Osteocyte (in vitro differentiated cells): ENCODE data around the gene MANSC1. TPM values are rescaled to one million over a fixed set of nuclear protein-coding genes. Genes with fewer than 3 reads are reported as not detected.

Experiments used
- DNase-seq: peaks from one replicate; pipeline ENCODE4 v3.0.0; 2021; ENCODE audit warnings: mixed read lengths; ENCODE audit not compliant: unreplicated experiment; ENCODE audit errors: extremely low spot score
- H3K27ac Mint-ChIP-seq: one replicate; pipeline ENCODE4 v1.8.0; 2021; ENCODE audit warnings: mild to moderate bottlenecking, mixed read lengths; ENCODE audit not compliant: unreplicated experiment
- H3K27me3 Mint-ChIP-seq: one replicate; pipeline ENCODE4 v1.8.0; 2021; ENCODE audit warnings: mixed read lengths; ENCODE audit not compliant: unreplicated experiment
- H3K36me3 Mint-ChIP-seq: one replicate; pipeline ENCODE4 v1.8.0; 2021; ENCODE audit warnings: mixed read lengths; ENCODE audit not compliant: unreplicated experiment
- H3K4me1 Mint-ChIP-seq: one replicate; pipeline ENCODE4 v1.8.0; 2021; ENCODE audit warnings: mixed read lengths; ENCODE audit not compliant: unreplicated experiment
- H3K4me3 Mint-ChIP-seq: one replicate; pipeline ENCODE4 v1.8.0; 2021; ENCODE audit warnings: mild to moderate bottlenecking, moderate library complexity, mixed read lengths; ENCODE audit not compliant: unreplicated experiment
- H3K9me3 Mint-ChIP-seq: one replicate; pipeline ENCODE4 v1.8.0; 2021; ENCODE audit warnings: mixed read lengths; ENCODE audit not compliant: unreplicated experiment
- CTCF ChIP-seq: fragments of 200-600 bp; sonication (generic); IDR thresholded peaks from 2 replicates; pipeline ENCODE4 v1.5.0; 2021; ENCODE audit warnings: antibody characterized with exemption, mild to moderate bottlenecking, moderate library complexity
- total RNA-seq: library from RNA; stranded (reverse); gene quantifications from 2 replicates; pipeline ENCODE4 v1.2.1, GENCODE V29; 2021

MANSC1 gene
- total RNA-seq, 1 donor from 2014 or later = 9.1 TPM

- Mint-ChIP-seq H3K27ac (no peak overlapping the region), H3K36me3 (no peaks in the 10 kb centered on the region), H3K4me3 (no peak overlapping the region), H3K27me3 (no peaks in the 10 kb centered on the region), H3K4me1 (peaks cover 12% of the 10 kb centered on the region), H3K9me3 (no peaks in the 10 kb centered on the region)
- TF ChIP-seq CTCF = no peak
- DNase-seq = no peak
Measured at GRCh38 chr12:12278899-12279298, 71.1 kb downstream of the MANSC1 start.

Other genes with a start within 250 kb of the MANSC1 start
- 41.9 and 48.5 TPM in 2 replicates for gene LRP6, start 83.2 kb downstream of the MANSC1 start, total RNA-seq
- gene BORCS5, start 6.8 kb upstream of the MANSC1 start, total RNA-seq = 16.7 and 17.1 TPM in 2 replicates
- gene DUSP16, start 212.6 kb upstream of the MANSC1 start, total RNA-seq = 9.6 and 10.3 TPM in 2 replicates